Astrocyte of the spinal cord (primary cell): ENCODE measurements around the gene C1orf198.

Experiments
- DNase-seq: peaks from one replicate; pipeline ENCODE4 v3.0.0; 2011; ENCODE audit warnings: low read depth, low spot score
- H3K4me3 ChIP-seq: 2 replicates; pipeline ENCODE4 v1.5.1; 2011; ENCODE audit warnings: low read depth, mild to moderate bottlenecking, low read length, moderate library complexity
- CTCF ChIP-seq: IDR thresholded peaks from 2 replicates; pipeline ENCODE4 v1.5.1; 2012; ENCODE audit warnings: low read depth, mild to moderate bottlenecking, low read length, inconsistent platforms
- in situ Hi-C: cut with HindIII; loops from 2 replicates; pipeline ENCODE4 v1.10.0; 2017; ENCODE audit warnings: low sequenced_read_pairs

Gene C1orf198

GRCh38 chr1:230867903-230868735 is at the start of gene C1orf198:
Gene C1orf198 (minus strand): TSS chr1:230868521. CDS start chr1:230868512, 9 bp downstream.
- no peak for TF ChIP-seq CTCF
- in situ Hi-C loops: no loop called here
- peak within 1 kb of the TSS; percentile 75 for H3K4me3 ChIP-seq
- DNase-seq: peak; percentile 31

DNA sequence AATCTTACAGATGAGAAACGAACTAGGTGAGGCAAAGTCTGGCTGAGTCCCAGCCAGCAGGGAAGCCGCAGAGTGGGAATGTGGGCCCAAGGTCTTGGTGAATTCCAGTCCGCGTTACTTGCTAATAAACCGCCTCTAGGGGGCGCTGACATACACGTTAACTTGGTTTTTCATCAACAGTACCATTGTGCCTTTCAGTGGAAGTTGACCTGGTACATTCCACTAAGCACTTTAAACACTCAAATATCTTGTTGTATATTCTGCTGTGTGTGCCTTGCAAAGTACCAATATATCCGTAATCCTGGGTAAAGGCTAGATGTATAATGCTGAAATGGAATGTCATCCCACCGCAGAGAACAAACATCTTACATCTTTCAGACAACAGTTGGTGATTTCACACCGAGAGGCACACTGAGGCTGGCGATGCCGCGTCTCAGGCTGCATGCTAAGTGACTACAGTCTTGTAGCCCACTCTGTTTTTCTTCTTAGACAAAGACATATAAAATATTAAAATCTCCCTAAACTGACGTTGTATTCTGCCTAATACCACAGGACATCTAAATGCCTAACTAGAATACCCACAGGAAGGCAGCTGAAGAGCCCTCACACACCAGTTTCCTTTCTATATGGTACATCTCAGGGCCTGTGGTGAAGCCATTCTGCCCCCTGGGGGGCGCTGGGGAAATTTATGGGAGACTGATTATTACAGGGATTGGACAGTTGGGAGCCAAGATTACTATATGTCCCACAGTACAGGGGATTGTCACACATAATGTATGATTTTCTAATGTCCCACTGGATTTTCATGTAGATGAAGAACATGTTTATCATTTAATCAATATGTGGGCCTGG is 49.2 kb upstream of the C1orf198 start:
- in situ Hi-C loops: no loop called here
- DNase-seq: peak; percentile 68
- H3K4me3 ChIP-seq: no peak overlapping the region
- TF ChIP-seq CTCF: peak; percentile 68

- no peak for DNase-seq
- in situ Hi-C loops: no loop called here
- no peak for TF ChIP-seq CTCF
- no peak overlapping the region for H3K4me3 ChIP-seq
These were observed 48.4 kb upstream of the C1orf198 start for GRCh38 chr1:230916587-230917283.

DNA sequence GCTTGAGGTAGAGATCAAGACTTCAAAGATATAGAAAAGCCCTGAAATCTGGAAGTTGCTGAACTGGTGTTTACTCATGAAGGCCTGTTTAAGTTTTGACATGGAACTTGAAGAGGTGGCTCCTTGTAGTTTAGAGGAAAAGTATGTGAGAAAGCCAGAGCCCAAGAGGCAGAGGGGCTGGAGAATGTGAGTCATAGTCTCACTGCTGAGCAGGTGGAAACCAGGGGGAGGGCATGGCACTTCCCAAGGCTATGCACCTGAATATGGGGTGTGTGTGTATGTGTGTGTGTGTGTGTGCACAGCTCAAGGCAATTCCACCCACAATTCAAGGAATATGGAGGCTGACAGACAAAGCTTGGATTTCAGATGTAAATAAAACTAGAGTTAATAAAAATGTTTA is 46.8 kb upstream of the C1orf198 start:
- in situ Hi-C loops: no loop called here
- TF ChIP-seq CTCF: no peak
- H3K4me3 ChIP-seq: no peak overlapping the region
- DNase-seq: no peak

DNA sequence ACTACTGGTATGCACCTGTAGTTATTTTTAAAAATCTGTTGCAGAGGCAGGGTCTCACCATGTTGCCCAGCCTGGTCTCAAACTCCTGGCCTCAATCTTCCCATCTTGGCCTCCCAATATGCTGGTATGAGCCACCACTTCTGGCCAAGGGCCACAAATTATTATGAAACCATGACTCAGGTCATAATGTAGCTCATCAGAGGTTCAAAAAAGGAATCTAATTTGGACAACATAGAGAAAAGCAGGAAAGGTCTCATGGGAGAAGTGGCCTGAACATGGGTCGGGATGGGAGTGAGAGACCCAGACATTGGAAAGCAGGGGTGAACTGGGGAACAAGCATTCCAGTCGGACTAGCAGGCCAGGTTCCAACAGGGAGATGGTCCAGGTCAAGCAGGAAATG is 45.2 kb upstream of the C1orf198 start:
- TF ChIP-seq CTCF: no peak
- no peak overlapping the region for H3K4me3 ChIP-seq
- in situ Hi-C loops: no loop called here
- no peak for DNase-seq

- in situ Hi-C loops: no loop called here
- no peak for DNase-seq
- H3K4me3 ChIP-seq: no peak overlapping the region
- TF ChIP-seq CTCF: no peak
These were observed 42.4 kb upstream of the C1orf198 start for GRCh38 chr1:230910755-230911117.
